ENCODE data around the gene RHBDL1.

RHBDL1 gene

GRCh38 chr16:704552-705380 is 29.3 kb downstream of the RHBDL1 start:
- no peak for FAIRE-seq
- no peak for DNase-seq (ENCODE audit: low spot score)

GRCh38 chr16:705431-706188 is 30.1 kb downstream of the RHBDL1 start, which contains the start of gene FBXL16:
FBXL16 (minus strand) TSS chr16:705801; CDS start chr16:697405, 8,396 bp downstream.
- DNase-seq (ENCODE audit: low spot score) (peak; percentile 92), FAIRE-seq (peak; percentile 40)

DNA sequence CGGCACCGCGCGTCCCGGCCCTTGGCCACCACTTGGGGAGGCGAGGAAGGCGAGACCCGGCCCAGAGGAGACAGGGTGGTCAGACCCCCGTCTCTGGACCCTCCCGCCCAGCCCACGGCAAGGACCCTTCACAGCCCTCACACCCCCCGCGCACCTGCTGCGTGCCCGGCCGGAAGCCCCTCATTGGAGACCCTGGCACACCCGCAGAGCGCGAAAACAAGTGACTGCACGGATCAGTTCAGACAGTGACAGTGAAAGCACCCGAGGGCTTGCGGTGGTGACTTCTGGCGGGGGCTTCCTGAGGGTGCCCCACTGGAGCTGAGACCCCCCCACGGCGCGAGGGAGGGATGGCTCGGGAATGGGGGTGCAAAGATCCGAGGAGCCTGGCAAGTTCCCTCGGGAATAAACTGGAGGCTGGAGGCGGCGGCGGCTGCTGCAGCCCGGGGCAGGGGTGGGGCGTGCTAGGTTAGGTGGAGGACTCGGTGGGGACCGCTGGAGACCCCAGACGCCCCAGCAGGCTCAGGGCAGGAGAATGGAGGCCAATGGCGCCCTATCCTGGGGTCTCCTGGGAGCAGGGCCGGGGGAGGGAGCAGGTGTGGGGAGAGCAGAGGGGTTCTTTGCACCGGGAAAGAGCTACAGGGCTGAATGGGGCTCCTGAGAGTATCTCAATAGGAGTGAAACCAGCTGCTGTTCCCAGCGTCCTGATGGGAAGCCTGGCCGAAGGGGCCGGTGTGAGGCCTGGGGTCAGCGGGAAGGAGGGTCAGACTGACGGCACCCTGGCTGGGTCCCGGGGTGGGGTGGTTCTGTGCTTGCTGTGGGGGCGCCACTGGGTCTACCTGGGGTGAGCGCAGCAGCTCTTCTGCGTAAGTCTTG is 31.0 kb downstream of the RHBDL1 start:
- FAIRE-seq = no peak
- no peak for DNase-seq (ENCODE audit: low spot score)

DNA sequence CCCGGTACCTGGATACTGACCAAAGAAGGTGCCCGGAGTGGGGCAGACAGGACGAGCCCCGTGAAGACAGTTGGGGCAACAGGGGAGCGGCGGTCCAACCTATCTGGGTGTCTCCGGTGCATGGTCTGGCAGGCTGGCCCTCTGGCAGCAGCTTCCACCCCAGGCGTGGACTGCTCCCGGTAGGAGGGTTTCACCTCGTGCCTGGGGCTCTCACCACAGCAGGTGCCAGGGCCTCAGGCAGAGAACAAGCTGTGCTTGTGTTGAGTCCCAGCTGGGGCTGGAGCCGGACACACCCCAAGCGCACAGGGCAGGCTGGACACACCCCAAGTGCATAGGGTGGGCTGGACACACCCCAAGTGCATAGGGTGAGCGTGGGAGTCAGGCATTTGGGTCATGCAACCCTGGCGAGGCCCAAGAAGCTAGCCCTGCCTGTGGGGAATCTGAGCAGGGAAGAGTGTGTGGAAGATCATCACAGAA is 31.6 kb downstream of the RHBDL1 start:
- no peak for DNase-seq (ENCODE audit: low spot score)
- FAIRE-seq = no peak

DNA sequence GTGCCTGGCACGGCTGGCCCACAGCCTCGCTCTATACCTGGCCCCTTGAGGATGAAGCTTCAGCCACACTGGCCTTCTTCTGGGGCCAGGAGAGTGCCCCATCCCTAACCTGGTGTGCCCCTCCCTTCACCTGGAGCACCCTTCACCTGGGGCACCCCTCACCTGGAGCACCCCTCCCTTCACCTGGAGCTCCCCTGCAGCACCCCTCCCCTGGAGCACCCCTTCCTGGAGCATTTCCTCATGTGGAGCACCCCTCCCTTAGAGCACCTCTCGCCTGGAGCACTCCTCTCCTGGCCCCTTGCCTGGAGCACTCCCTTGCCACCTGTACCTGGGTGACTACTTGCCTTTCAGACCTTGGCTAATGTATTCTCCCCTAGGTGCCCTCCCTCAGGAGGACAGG is 32.5 kb downstream of the RHBDL1 start:
- no peak for FAIRE-seq
- DNase-seq (ENCODE audit: low spot score) = no peak

- no peak for DNase-seq (ENCODE audit: low spot score)
- FAIRE-seq = no peak
Measured at GRCh38 chr16:708959-709358, 33.5 kb downstream of the RHBDL1 start.

DNA sequence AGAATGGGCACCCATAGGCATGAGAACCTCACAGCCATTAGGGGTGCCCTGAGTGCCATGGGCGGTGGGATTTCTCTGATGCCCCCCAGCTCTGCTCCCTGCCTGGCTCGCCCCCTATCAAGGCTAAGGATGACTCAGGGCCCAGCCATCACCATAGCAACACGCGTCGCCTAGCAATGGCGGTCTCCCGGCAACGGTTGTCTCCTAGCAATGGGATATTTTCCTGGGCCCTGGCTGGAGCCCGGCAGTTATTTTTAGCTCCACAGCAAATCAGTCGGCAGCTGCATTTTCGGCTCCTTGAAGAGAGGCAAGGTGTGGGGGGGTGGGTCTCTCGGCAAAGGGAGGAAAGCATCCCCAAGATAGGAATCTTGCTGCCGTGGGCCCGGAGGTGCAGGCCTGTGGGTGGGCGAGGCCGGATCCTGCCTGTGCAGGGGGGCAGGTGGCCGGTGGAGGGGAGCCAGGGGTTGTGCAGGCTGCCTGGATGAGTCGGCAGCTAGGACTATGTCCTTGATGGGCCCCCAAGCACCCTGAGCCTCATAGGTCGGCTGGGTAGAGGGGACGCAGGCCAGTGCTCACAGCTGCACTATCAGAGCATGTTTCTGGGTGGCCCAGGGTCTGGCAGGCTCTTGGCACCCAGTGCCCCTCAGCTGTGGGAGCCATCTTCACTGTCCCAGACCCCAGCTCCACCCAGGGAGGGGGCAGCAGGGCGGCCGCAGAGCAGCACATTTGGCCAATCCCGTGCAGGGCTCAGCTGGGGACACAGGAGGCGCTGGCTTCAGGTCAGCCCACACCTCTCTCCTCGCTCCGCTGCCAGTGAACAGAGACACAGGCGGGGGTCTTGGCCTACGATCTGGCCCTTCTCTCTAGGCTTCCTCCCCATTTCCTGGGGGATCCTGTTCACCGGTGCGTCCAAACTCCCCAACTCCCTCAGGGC is 34.4 kb downstream of the RHBDL1 start:
- peak; percentile 76 for FAIRE-seq

GRCh38 chr16:710500-711075 is 35.1 kb downstream of the RHBDL1 start:
- FAIRE-seq (no peak), DNase-seq (ENCODE audit: low spot score) (no peak)

More for the DNA sequence above, 34.4 kb downstream of the RHBDL1 start:
- peak; percentile 94 for DNase-seq (ENCODE audit: low spot score)

DNA sequence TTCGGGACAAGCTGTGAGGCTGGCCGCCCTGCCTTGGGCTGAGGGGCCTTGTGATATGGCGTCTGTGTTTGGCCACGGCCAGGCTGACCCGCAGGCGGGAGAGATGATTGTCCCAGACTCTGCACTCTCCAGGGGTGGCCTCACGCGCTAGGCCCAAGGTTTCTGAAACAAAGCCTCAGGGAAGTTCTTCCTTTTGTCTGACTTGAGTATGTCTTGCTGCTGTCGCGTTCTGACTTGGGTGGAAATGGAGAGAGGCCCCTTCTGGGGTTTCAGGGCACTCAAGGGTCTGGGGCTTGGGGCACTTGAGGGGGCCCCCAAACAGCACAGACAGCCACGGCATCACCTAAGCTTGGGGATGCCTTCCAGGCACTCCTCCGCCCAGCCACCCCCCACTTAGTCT is 35.6 kb downstream of the RHBDL1 start:
- no peak for FAIRE-seq
- DNase-seq (ENCODE audit: low spot score) = no peak

DNA sequence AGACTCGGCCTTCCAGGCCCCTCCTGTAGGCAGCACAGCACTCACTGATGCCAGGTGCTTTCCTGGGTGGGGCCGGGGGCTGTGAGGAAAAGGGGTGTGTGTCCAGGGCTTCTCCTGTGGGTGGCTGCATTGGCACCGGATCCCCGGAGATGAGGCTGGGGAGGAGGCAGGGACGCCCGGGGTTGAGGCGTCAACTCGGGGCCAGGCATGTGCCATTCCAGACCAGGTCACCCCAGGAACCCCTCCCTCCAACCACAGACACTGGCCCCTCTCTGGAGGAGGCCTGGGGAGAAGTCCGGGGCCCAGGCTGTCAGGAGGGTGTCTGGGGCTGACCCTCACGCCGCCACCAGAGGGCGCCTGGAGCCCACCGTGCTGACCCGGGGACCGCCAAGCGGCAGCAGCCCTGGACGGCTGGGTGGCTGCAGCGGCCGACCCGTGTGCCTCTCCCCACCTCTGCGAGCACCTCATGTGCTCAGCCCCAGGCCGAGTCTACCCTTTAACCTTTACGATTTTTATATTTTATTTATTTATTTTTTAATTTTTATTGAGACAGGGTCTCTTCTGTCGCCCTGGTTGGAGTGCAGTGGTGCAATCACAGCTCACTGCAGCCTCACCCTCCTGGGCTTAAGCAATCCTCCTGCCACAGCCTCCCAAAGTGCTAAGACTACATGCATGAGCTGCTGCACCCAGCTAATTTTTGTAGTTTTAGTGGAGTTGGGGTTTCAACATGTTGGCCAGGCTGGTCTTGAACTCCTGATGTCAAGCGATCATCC is 36.3 kb downstream of the RHBDL1 start:
- FAIRE-seq = no peak
- DNase-seq (ENCODE audit: low spot score) = peak; percentile 73

- DNase-seq (ENCODE audit: low spot score) = peak; percentile 81
Measured at GRCh38 chr16:712740-713250, 37.3 kb downstream of the RHBDL1 start.

GRCh38 chr16:714079-714478 is 38.6 kb downstream of the RHBDL1 start:
- no peak for DNase-seq (ENCODE audit: low spot score)
- no peak for FAIRE-seq

More at GRCh38 chr16:712740-713250, 37.3 kb downstream of the RHBDL1 start:
- FAIRE-seq = peak; percentile 93

DNA sequence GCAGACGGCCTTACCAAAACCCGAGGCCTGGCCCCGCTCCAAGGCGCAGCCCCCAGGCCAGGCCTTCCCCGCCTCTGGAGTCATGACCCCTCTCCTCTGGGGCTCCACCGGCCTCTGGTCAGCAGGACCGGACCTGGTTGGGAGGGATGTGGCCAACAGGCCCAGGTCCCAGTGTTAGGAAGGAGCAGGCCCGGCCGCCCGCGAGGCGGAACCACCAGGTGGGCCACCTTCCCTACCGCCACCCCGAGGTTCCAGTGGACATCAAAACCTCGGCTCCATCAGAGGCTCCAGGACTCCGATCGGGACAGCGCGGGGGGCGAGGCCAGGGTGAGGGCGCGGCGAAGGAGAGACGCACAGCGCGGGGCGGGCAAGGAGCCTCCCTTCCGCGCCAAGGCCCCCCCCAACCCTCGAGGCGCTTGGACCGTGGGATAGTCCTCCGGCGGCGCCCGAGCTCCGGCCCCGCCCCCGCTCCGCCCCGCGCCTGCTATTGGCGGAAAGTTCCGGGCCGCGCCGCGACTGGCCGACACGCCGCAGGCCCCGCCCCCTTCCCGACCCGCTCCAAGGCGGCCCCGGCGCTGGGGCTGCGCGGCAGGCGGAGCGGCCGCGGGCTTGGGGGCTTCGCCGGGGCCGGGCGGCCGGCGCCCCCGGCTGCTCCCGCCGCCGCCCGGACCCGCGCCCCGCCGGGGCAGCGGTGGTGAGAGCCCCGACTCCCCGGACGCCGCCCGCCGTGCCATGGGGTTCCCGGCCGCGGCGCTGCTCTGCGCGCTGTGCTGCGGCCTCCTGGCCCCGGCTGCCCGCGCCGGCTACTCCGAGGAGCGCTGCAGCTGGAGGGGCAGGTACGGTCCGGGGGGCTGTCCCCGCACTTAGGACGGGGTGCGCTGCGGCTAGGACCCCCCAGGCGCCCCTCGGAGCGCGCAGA is 39.3 kb downstream of the RHBDL1 start, which contains the start of gene METRN:
Gene METRN, plus strand, starts transcription at position 561 of the 919 bp plus-strand sequence. Its CDS starts 172 bp downstream, at position 733.
- DNase-seq (ENCODE audit: low spot score) (peak; percentile 94), FAIRE-seq (peak; percentile 42)

DNA sequence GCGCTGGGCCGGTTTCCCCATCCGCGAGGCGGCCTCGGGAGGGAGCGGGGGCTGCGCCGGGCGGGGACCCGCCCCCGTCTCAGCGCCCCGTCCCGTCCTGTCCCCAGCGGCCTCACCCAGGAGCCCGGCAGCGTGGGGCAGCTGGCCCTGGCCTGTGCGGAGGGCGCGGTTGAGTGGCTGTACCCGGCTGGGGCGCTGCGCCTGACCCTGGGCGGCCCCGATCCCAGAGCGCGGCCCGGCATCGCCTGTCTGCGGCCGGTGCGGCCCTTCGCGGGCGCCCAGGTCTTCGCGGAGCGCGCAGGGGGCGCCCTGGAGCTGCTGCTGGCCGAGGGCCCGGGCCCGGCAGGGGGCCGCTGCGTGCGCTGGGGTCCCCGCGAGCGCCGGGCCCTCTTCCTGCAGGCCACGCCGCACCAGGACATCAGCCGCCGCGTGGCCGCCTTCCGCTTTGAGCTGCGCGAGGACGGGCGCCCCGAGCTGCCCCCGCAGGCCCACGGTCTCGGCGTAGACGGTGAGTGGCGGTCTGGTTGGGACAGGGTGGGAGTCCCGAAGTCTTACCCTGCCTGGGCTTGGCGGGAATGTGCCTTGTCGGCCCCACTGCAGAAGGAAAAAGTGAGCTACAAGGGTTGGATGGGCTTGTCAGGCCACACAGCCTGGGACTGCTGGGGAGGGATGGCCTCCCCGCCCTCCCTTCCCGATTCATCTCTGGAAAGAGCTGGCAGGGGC is 40.2 kb downstream of the RHBDL1 start:
- FAIRE-seq = no peak

GRCh38 chr16:716200-716568 is 40.7 kb downstream of the RHBDL1 start:
- no peak for DNase-seq (ENCODE audit: low spot score)
- no peak for FAIRE-seq

More for the DNA sequence above, 40.2 kb downstream of the RHBDL1 start:
- no peak for DNase-seq (ENCODE audit: low spot score)

- no peak for FAIRE-seq
Measured at GRCh38 chr16:716768-717325, 41.4 kb downstream of the RHBDL1 start.

More at GRCh38 chr16:716768-717325, 41.4 kb downstream of the RHBDL1 start:
- no peak for DNase-seq (ENCODE audit: low spot score)
